A549 (cell line): ENCODE data around the gene MYH9. TPM values are rescaled to one million over a fixed set of nuclear protein-coding genes. Genes with fewer than 3 reads are reported as not detected.

Experiments used
- ATAC-seq, 2 experiments: fragments of 200-7000 bp in 1 of 2; fragments of >200 bp in 1 of 2; cut with Nextera tagmentation in 1 of 2; cut with Tn5 transposase in 1 of 2; 3 replicates each; pipeline versions ENCODE4 v1.8.0 to v1.9.1; 2018 to 2020; ENCODE audit warnings: mild to moderate bottlenecking in 1 of 2, moderate library complexity in 1 of 2
- CTCF ChIA-PET: fragments of 300-600 bp; sonication (Branson Sonifier 250); formaldehyde crosslinking; extraction: SDS; loops from one replicate; lab custom pipeline; 2021; ENCODE audit warnings: antibody characterized with exemption, inconsistent platforms; lab: Yijun Ruan, JAX
- POLR2A ChIA-PET: fragments of 350-600 bp; formaldehyde crosslinking; extraction: SDS; loops from one replicate; lab custom pipeline; 2021; ENCODE audit warnings: antibody characterized with exemption, inconsistent platforms; lab: Yijun Ruan, JAX
- DNase-seq, 2 experiments: peaks; one replicate each; pipeline versions ENCODE4 v3.0.0 to v3.0.0-alpha.2; 2011 to 2016; ENCODE audit warnings: low read depth in 1 of 2, low spot score in 1 of 2
- FAIRE-seq: peaks from 2 replicates; lab custom pipeline; 2011; peaks lifted over from hg19 to GRCh38; lab: Jason Lieb, UNC
- H3K27ac ChIP-seq, 2 experiments: fragments of >200 bp; sonication (Bioruptor Twin); formaldehyde crosslinking; 3 replicates each; pipeline ENCODE4 v1.5.1; 2016 to 2017
- H3K4me1 ChIP-seq: fragments of >200 bp; sonication (Bioruptor Twin); formaldehyde crosslinking; 3 replicates; pipeline ENCODE4 v1.6.1; 2016
- H3K4me2 ChIP-seq: fragments of >200 bp; sonication (Bioruptor Twin); formaldehyde crosslinking; 3 replicates; pipeline ENCODE4 v1.6.1; 2016
- H3K4me3 ChIP-seq: fragments of >200 bp; sonication (Bioruptor Twin); formaldehyde crosslinking; 3 replicates; pipeline ENCODE4 v1.5.1; 2016
- H3K9me3 ChIP-seq: fragments of >200 bp; sonication (Bioruptor Twin); formaldehyde crosslinking; 3 replicates; pipeline ENCODE4 v1.6.1; 2016
- CBX2 ChIP-seq: fragments of 200-600 bp; sonication (generic); IDR thresholded peaks from 2 replicates; pipeline ENCODE4 v1.6.1; 2016; ENCODE audit warnings: low read depth, mild to moderate bottlenecking, borderline replicate concordance
- CHD2 ChIP-seq: fragments of 150-350 bp; IDR thresholded peaks from 2 replicates; pipeline ENCODE4 v1.6.1; 2014; ENCODE audit warnings: low read length; ENCODE audit not compliant: partially characterized antibody
- CHD4 ChIP-seq: fragments of 200-600 bp; sonication (generic); IDR thresholded peaks from 2 replicates; pipeline ENCODE4 v1.6.1; 2016; ENCODE audit warnings: antibody characterized with exemption, mild to moderate bottlenecking, borderline replicate concordance
- EHF ChIP-seq: fragments of 250-450 bp; sonication (Bioruptor Pico); IDR thresholded peaks from 2 replicates; pipeline ENCODE4 v1.5.0; 2020; ENCODE audit warnings: mild to moderate bottlenecking
- ESRRA ChIP-seq: fragments of 150-350 bp; IDR thresholded peaks from 2 replicates; pipeline ENCODE4 v1.6.1; 2014; ENCODE audit warnings: mild to moderate bottlenecking, low read length, borderline replicate concordance
- FOSB ChIP-seq: fragments of 250-450 bp; sonication (Bioruptor Pico); IDR thresholded peaks from 2 replicates; pipeline ENCODE4 v1.5.0; 2020; ENCODE audit warnings: mild to moderate bottlenecking, moderate library complexity
- FOSL2 ChIP-seq, 2 experiments: fragments of 450-650 bp in 1 of 2; fragments of >200 bp in 1 of 2; sonication (Bioruptor Twin) in 1 of 2; formaldehyde crosslinking; IDR thresholded peaks; 2 replicates each; pipeline versions ENCODE4 v1.5.0 to v1.6.1; 2016 to 2020; ENCODE audit warnings: mild to moderate bottlenecking in 1 of 2, moderate library complexity in 1 of 2
- HDAC2 ChIP-seq: fragments of 200-600 bp; sonication (generic); IDR thresholded peaks from 2 replicates; pipeline ENCODE4 v1.6.1; 2016
- HES2 ChIP-seq: fragments of >200 bp; sonication (Bioruptor Twin); formaldehyde crosslinking; IDR thresholded peaks from 2 replicates; pipeline ENCODE4 v1.6.1; 2016
- HEYL ChIP-seq: fragments of 250-450 bp; sonication (Bioruptor Pico); IDR thresholded peaks from 2 replicates; pipeline ENCODE4 v1.8.0; 2021; ENCODE audit warnings: mild to moderate bottlenecking, moderate library complexity
- HOXA7 ChIP-seq: fragments of 250-450 bp; sonication (Bioruptor Pico); IDR thresholded peaks from 2 replicates; pipeline ENCODE4 v1.5.0; 2020; ENCODE audit warnings: mild to moderate bottlenecking, moderate library complexity
- HOXB13 ChIP-seq: fragments of 250-450 bp; sonication (Bioruptor Pico); IDR thresholded peaks from 2 replicates; pipeline ENCODE4 v1.5.0; 2020; ENCODE audit warnings: low read depth, mild to moderate bottlenecking, moderate library complexity
- HOXB5 ChIP-seq: fragments of 250-450 bp; sonication (Bioruptor Pico); IDR thresholded peaks from 2 replicates; pipeline ENCODE4 v1.5.0; 2020; ENCODE audit warnings: mild to moderate bottlenecking, moderate library complexity
- JUNB ChIP-seq: fragments of >200 bp; sonication (Bioruptor Twin); formaldehyde crosslinking; IDR thresholded peaks from 2 replicates; pipeline ENCODE4 v1.6.1; 2016
- KDM1A ChIP-seq: fragments of 200-600 bp; sonication (generic); IDR thresholded peaks from 2 replicates; pipeline ENCODE4 v1.6.1; 2016; ENCODE audit warnings: low read depth, mild to moderate bottlenecking
- KDM5A ChIP-seq: fragments of 200-600 bp; sonication (generic); IDR thresholded peaks from 2 replicates; pipeline ENCODE4 v1.6.1; 2016; ENCODE audit warnings: antibody characterized with exemption, mild to moderate bottlenecking
- PHF8 ChIP-seq: fragments of 200-600 bp; sonication (generic); IDR thresholded peaks from 2 replicates; pipeline ENCODE4 v1.6.1; 2016; ENCODE audit warnings: low read depth, mild to moderate bottlenecking, antibody characterized with exemption, moderate library complexity, borderline replicate concordance
- POLR2AphosphoS2 ChIP-seq: conservative IDR thresholded peaks from 2 replicates; pipeline ENCODE4 v1.6.1; 2012; ENCODE audit warnings: low read length, improper control_type of control experiment, inconsistent platforms
- RCOR1 ChIP-seq: fragments of 150-350 bp; IDR thresholded peaks from 2 replicates; pipeline ENCODE4 v1.6.1; 2014; ENCODE audit warnings: antibody characterized with exemption, low read length, low read depth
- TP53 ChIP-seq: fragments of 250-450 bp; sonication (Bioruptor Pico); IDR thresholded peaks from 2 replicates; pipeline ENCODE4 v1.5.0; 2021; ENCODE audit warnings: mild to moderate bottlenecking, moderate library complexity
- USF2 ChIP-seq: fragments of 450-650 bp; IDR thresholded peaks from 2 replicates; pipeline ENCODE4 v1.6.1; 2014; ENCODE audit warnings: antibody characterized with exemption
- ZNF302 ChIP-seq: fragments of 250-450 bp; sonication (Bioruptor Pico); IDR thresholded peaks from 2 replicates; pipeline ENCODE4 v1.9.0; 2021; ENCODE audit warnings: inconsistent platforms, mild to moderate bottlenecking, moderate library complexity
- WGBS: methylation state at CpG from one replicate; pipeline ENCODE4 v1.1.6; 2017; ENCODE audit errors: missing lambda C conversion rate; 5-methylcytosine and 5-hydroxymethylcytosine counted together
- polyA plus RNA-seq, 4 experiments: library from polyadenylated mRNA; depleted of rRNA in 3 of 4; stranded (reverse); fragments of >200 nt; fragmentation: RNase III in 1 of 4; extraction: RNeasy Plus Mini Kit Qiagen cat#74134 plus additional on column Dnase treatment in 1 of 4; gene quantifications; 2 replicates in 3 of 4; 3 replicates in 1 of 4; pipeline ENCODE4 v1.2.3, GENCODE V29; 2011 to 2017
- small RNA-seq, 6 experiments: library from RNA; depleted of rRNA; stranded (forward); fragments of <200 nt; gene quantifications; one replicate each; pipeline ENCODE3, GENCODE V24; 2012
- TF ChIP-seq, protein P1 (sequence below): IDR thresholded peaks from 2 replicates; pipeline ENCODE4 v1.6.1; 2012

Gene MYH9
- polyA plus RNA-seq, 2 of the 4 experiments (the other 2 are of a cell fraction): 92.1 to 158 TPM

GRCh38 chr22:36234213-36234612 lies 153.6 kb downstream of the MYH9 start (continued):
- TF ChIP-seq ZNF302 (CRISPR knock-in tag) (no peak), EHF (no peak)

DNA sequence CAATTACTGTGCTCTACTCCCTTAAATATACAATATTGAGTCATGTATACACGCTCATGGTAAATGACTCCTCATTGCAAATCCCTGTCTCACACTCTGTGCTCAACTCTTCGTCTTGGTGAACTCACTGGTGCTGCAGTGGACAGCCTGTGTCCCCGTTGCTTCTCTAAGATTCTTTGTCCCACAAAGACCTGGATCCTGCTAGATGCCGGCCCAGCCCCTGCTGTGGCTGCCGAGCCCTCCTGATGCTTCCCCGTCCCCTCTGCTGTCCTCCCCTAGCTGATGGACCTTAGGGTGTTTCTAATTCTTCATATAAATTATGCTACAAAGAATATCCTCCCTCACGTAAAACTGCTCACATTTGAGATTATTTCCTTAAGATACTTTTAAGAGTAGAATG lies 154.0 kb downstream of the MYH9 start:
- H3K4me1 ChIP-seq: peaks cover 12% of the 10 kb centered on the region
- CTCF ChIA-PET: interaction anchor here (1.2 to 1.8 kb wide), 2 partner anchors 11 kb away, joined by 3 to 4 read pairs; no protein-coding TSS in a partner anchor
- POLR2A ChIA-PET: no interaction called here
- ATAC-seq: no peak
- no peak for DNase-seq
- H3K9me3 ChIP-seq: no peaks in the 10 kb centered on the region
- no peak for FAIRE-seq
- WGBS: 87% methylated on average over 7 of the region's 7 CpGs
- H3K4me2 ChIP-seq: no peak overlapping the region
- no peak overlapping the region for H3K27ac ChIP-seq
- TF ChIP-seq HES2 (no peak), USF2 (no peak), HOXA7 (no peak), HDAC2 (no peak), CHD2 (no peak), HOXB13 (CRISPR knock-in tag) (no peak), RCOR1 (no peak), POLR2AphosphoS2 (no peak), ESRRA (no peak), HEYL (CRISPR knock-in tag) (no peak), CHD4 (no peak), FOSL2 (IDR thresholded peaks at IDR 0.05) (no peak), FOSL2 (CRISPR knock-in tag; IDR thresholded peaks at IDR 0.05) (no peak), HOXB5 (CRISPR knock-in tag) (no peak), TP53 (no peak)
- H3K4me3 ChIP-seq: no peak overlapping the region

GRCh38 chr22:36232715-36233401 lies 154.9 kb downstream of the MYH9 start:
- H3K9me3 ChIP-seq: no peaks in the 10 kb centered on the region
- H3K4me3 ChIP-seq: no peak overlapping the region
- POLR2A ChIA-PET: no interaction called here
- FAIRE-seq (no peak), ATAC-seq (no peak), DNase-seq (no peak)
- CTCF ChIA-PET: interaction anchor here (0.9 to 1.2 kb wide), 2 partner anchors 11 to 12 kb away, joined by 3 read pairs; no protein-coding TSS in a partner anchor
- TF ChIP-seq RCOR1 (no peak), KDM5A (no peak), POLR2AphosphoS2 (no peak), PHF8 (no peak), JUNB (no peak), KDM1A (no peak), CBX2 (no peak), FOSB (CRISPR knock-in tag) (no peak), FOSL2 (IDR thresholded peaks at IDR 0.05) (no peak), FOSL2 (CRISPR knock-in tag; IDR thresholded peaks at IDR 0.05) (no peak)
- TF ChIP-seq, protein P1, sequence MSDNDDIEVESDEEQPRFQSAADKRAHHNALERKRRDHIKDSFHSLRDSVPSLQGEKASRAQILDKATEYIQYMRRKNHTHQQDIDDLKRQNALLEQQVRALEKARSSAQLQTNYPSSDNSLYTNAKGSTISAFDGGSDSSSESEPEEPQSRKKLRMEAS: no peak
- H3K4me2 ChIP-seq: no peak overlapping the region
- H3K27ac ChIP-seq: no peak overlapping the region
- 90% methylated on average over 7 of the region's 13 CpGs for WGBS
- peaks cover 5% of the 10 kb centered on the region for H3K4me1 ChIP-seq

Small RNA genes lying within 50 kb of the gene (small RNA-seq; reads per million reads assigned to genes)
- gene MIR6819: 0 reads per million in 6 experiments

Other genes with a start within 250 kb of the MYH9 start
- gene APOL3, start 227.2 kb downstream of the MYH9 start, polyA plus RNA-seq (2011; rRNA removed): not detected in 2 replicates
- not detected in 3 replicates for gene APOL3, start 227.2 kb downstream of the MYH9 start, polyA plus RNA-seq (2017; fragmentation: RNase III; extraction: RNeasy Plus Mini Kit Qiagen cat#74134 plus additional on column Dnase treatment)
- not detected in 2 replicates for gene APOL4, start 186.2 kb downstream of the MYH9 start, polyA plus RNA-seq (2011; rRNA removed)
- gene APOL4, start 186.2 kb downstream of the MYH9 start, polyA plus RNA-seq (2017; fragmentation: RNase III; extraction: RNeasy Plus Mini Kit Qiagen cat#74134 plus additional on column Dnase treatment): not detected in 3 replicates
- 8.7 and 12.3 TPM in 2 replicates for gene APOL2, start 148.4 kb downstream of the MYH9 start, polyA plus RNA-seq (2011; rRNA removed)
- 21.5 to 23.8 TPM (median 23.1 TPM) in 3 replicates for gene APOL2, start 148.4 kb downstream of the MYH9 start, polyA plus RNA-seq (2017; fragmentation: RNase III; extraction: RNeasy Plus Mini Kit Qiagen cat#74134 plus additional on column Dnase treatment)
- 2.0 and 3.3 TPM in 2 replicates for gene APOL1, start 134.8 kb downstream of the MYH9 start, polyA plus RNA-seq (2011; rRNA removed)
- 5.2 to 7.6 TPM (median 6.5 TPM) in 3 replicates for gene APOL1, start 134.8 kb downstream of the MYH9 start, polyA plus RNA-seq (2017; fragmentation: RNase III; extraction: RNeasy Plus Mini Kit Qiagen cat#74134 plus additional on column Dnase treatment)
- 84.5 and 89.6 TPM in 2 replicates for gene TXN2, start 93.7 kb upstream of the MYH9 start, polyA plus RNA-seq (2011; rRNA removed)
- 82.2 to 90.5 TPM (median 83.6 TPM) in 3 replicates for gene TXN2, start 93.7 kb upstream of the MYH9 start, polyA plus RNA-seq (2017; fragmentation: RNase III; extraction: RNeasy Plus Mini Kit Qiagen cat#74134 plus additional on column Dnase treatment)
- 5.7 and 7.2 TPM in 2 replicates for gene FOXRED2, start 119.1 kb upstream of the MYH9 start, polyA plus RNA-seq (2011; rRNA removed)
- gene FOXRED2, start 119.1 kb upstream of the MYH9 start, polyA plus RNA-seq (2017; fragmentation: RNase III; extraction: RNeasy Plus Mini Kit Qiagen cat#74134 plus additional on column Dnase treatment): 11.6 to 12.3 TPM (median 12.3 TPM) in 3 replicates
- gene EIF3D, start 141.2 kb upstream of the MYH9 start, polyA plus RNA-seq (2011; rRNA removed): 304 and 326 TPM in 2 replicates
- gene EIF3D, start 141.2 kb upstream of the MYH9 start, polyA plus RNA-seq (2017; fragmentation: RNase III; extraction: RNeasy Plus Mini Kit Qiagen cat#74134 plus additional on column Dnase treatment): 171 to 209 TPM (median 186 TPM) in 3 replicates